ENCODE results near the gene ARHGAP4.
A peak's percentile ranks its signal among the peaks of the same experiment; 100 is the strongest.

Gene ARHGAP4

GRCh38 chrX:153903238-153903980, 22.7 kb downstream of the ARHGAP4 start:
- no peak for DNase-seq

DNA sequence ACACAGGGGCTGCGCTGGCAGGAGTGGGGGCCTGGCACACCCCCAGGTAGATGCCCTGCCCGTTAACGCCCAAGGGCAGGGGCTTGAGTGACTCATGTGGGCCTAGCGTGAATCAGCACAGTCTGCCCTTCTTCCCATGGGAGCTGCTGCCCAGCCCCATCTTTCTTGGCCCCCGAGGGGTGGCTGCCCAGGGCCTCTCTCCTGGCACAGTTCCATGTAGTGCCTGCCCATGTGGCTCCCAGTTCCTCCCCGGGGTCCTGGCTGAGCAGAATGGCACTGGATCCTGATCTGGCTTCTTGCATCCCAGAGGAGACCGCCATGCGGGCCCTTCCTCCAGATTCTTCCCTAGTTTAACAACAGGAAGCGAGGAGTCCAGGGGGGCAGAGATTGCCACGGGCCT, 23.7 kb downstream of the ARHGAP4 start:
- no peak for DNase-seq

DNA sequence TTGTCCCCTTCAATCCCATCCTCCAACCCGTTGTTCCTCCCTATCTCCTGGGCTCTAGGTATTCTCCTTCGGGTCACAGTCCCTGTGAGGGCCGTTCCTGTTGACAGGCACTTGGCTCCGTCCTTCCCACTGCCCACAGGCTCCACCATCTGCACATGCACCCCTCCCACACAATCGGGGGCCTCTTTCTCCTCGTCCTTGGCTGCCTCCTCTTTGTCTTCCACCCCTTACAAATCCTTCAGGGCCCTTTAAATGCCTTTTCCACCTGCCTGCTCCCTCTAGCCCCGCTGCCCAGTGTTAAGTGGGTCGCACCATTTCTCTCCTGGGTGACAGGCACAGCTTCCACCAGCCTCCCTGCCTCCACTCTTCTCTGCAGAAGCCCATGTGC, 24.3 kb downstream of the ARHGAP4 start:
- no peak for DNase-seq

- DNase-seq = peak; percentile 90
Measured at GRCh38 chrX:153900831-153901752, 25.0 kb downstream of the ARHGAP4 start.

- no peak for DNase-seq
Measured at GRCh38 chrX:153897899-153898298, 28.2 kb downstream of the ARHGAP4 start.

DNA sequence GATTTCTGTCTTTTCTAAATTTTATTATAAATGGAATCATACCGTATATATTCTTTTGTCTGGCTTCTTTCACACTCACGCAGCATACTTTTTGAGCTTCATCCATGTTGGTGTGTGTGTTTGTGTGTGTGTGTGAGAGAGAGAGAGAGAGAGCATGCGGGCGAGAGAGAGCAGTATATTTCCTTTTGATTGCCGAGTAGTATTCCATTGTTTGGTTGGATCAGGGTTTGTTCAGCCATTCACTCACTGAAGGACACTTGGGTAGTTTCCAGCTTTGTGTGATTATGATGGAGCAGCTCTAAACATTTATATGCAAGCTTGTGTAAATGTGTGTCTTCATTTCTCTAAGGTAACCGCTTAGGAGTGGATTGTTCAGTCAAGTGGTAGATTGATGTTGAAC, 36.9 kb downstream of the ARHGAP4 start:
- DNase-seq = peak; percentile 87

- DNase-seq = no peak
Measured at GRCh38 chrX:153888344-153888743, 37.7 kb downstream of the ARHGAP4 start.

DNA sequence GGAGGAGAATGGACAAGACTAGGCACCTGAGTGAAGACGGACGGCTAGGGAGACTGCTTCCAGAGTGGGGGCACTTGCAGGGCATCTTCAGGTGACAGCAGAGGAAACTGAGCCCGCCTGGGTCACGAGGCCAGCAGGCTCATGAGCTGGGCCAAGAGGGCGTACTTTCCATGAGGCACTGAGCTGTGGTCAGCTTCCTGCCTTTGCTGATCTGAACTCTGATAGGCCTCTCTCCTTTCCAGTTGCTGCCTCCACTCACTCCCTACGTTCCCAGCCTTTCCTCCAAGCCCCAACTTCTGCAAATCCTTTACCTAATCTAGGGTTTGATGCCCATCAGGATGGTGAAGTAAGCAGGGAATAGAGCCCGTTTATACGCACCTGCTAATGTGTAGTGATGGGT, 38.7 kb downstream of the ARHGAP4 start:
- DNase-seq = no peak

- no peak for DNase-seq
Measured at GRCh38 chrX:153886915-153887314, 39.1 kb downstream of the ARHGAP4 start.

DNA sequence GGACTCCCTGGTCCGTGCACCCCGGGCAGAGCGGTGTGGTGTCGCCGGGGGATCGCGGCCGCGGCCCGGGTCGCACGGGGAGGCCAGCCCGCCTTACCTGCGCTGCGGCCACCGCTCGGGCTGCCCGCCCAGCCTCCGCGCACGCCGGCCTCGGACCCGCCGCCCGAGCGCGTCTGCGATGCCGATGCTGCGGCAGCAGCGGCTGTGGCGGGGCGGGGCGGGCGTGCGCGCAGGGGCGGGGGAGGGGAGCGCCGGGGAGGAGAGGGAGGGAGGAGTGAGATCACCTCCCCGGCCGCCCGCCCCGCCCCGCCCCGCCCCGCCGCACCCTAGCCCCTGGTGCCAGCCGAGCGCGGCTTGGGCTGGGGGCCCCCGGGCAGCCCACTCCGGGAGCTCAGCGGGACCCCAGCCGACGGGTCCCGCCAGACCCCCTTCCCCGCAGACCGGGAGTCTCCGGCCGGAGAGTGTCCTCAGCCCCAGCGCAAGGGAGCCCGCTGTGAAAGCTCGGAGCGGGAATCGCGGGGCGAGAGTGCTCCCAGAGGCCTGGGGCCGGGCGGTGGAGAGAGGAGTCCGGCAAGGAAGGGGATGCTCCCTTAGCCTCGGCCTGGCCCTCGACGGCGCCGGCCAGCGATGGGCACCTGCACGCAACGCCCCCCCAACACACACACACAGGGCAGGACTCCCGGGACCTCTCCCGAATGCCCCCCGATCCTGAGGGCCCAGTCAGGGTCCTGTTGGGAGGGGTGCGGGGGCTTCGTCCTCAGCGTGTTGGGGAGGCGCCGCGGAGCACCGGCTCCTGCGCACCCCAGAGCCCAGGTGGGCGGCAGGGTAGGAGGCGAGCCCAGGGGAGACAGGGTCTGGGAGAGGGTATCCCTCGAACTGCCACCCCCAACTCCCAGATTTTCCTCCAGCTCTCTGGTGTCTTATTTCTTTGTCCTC, 39.8 kb downstream of the ARHGAP4 start, which contains the start of gene L1CAM:
Gene L1CAM, minus strand, starts transcription at position 206 of the 936 bp plus-strand sequence. CDS start 10,337 bp downstream, outside the sequence.
- DNase-seq = no peak

- DNase-seq = no peak
Measured at GRCh38 chrX:153885208-153885787, 40.8 kb downstream of the ARHGAP4 start.

DNA sequence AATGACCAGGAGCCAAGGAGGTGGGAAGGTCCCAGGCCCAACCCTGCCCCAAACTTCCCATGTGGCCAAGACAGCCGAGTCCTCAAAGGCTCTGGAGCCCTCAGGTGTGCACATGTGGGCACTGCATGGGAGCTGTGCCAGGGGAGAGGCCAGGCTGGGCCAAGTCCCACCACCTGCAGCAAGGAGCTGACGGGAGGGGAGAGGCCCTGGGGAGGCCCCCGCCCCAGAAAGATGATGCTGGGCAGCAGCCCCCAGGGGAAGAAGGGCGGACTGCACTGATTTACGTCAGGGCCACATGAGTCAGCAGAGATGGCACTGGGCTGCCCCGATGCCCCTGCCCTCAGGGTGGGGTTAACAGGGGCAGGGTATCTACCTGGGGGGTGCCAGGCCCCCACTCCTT, 41.5 kb downstream of the ARHGAP4 start:
- DNase-seq = no peak

DNA sequence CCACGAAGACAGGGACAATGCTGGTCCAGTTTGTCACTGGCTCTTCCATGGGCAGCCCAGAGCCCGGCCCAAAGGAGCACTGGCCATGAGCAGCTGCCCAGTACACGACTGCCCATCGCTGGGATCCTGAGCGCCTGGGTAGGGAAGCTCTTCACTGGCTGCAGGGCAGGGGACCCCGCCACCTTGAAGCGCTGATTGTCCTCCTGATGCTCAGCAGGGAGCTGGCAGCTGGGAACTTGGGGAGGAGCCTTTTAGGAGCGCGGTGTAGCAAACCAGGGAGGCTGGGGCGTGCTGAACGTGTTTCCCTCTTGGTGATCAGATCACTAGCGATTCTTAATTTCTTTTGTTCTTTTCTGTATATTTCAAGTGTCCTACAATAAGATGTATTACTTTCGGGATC, 41.9 kb downstream of the ARHGAP4 start:
- DNase-seq = no peak

DNA sequence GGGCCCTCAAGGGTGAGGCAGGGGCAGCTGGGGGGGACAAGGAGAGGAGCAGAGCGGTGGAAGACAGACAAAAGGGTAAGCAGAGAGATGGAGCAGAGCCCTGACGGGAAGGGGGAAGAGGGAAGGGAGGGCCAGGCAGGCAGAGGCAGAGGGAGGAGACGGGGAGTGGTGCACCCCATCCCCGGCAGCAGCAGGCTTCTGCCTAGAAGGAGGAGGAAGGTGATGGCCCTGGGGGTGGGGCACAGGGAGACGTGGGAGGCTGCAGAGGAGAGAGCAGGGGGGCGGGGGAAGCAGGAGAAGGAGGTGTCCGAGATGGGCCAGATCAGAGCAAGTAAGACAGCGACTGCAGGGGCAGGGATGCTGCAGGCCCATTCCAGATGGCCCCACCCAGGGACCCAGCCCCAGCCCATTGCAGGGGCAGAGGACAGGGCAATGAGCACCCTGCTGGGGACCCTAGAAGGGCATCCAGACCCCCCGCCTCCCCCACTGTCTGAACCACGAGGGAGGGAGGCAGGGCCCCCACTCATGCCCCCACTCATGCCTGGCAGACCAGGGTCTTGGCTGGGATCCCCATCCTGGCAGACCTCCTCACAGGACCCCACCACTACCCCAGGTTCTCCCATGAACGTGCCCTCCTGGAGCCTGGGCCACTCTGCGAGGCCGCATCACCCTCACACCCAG, 42.8 kb downstream of the ARHGAP4 start:
- DNase-seq = no peak

- no peak for DNase-seq
Measured at GRCh38 chrX:153882557-153882956, 43.5 kb downstream of the ARHGAP4 start.

- no peak for DNase-seq
Measured at GRCh38 chrX:153882086-153882498, 44.0 kb downstream of the ARHGAP4 start.

DNA sequence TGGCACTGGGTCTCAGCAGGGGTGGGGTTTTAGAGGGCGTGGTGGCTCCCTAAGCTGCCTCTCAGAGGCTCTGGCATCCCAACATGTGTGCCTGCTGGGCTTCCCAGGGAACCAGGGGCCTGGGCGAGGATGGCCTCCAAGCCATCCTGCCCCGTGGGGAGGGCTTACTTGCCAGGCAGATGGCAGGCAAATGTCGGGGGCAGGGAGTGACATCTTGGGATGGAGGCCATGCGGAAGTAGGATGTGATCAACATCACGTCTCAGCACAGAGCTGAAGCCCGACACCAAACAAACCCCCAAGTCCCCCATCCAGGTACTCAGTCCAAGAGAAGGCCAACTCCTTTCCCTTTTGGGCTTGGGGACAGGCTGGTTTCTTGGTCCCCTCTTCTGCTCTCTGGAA, 44.8 kb downstream of the ARHGAP4 start:
- DNase-seq = no peak

DNA sequence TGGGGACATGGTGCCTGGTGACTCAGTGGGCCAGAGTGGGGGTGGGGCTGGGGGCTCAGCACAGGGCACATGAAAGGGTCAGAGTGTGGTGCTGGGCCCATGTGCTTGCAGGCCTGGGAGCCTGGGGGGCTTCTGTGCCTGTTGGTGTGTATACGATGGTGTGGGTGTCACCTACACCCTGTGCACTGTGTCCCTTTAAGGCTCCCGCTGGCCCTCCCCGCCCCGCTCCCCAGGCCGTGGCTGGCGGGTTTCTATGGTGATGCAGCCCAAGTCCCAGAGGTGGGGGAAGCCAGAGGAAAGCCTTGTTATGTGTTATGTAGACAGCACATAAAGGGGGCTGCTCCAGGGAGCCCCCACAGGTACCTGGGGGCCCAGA, 45.6 kb downstream of the ARHGAP4 start:
- DNase-seq = no peak

GRCh38 chrX:153879741-153880439, 46.2 kb downstream of the ARHGAP4 start:
- no peak for DNase-seq

DNA sequence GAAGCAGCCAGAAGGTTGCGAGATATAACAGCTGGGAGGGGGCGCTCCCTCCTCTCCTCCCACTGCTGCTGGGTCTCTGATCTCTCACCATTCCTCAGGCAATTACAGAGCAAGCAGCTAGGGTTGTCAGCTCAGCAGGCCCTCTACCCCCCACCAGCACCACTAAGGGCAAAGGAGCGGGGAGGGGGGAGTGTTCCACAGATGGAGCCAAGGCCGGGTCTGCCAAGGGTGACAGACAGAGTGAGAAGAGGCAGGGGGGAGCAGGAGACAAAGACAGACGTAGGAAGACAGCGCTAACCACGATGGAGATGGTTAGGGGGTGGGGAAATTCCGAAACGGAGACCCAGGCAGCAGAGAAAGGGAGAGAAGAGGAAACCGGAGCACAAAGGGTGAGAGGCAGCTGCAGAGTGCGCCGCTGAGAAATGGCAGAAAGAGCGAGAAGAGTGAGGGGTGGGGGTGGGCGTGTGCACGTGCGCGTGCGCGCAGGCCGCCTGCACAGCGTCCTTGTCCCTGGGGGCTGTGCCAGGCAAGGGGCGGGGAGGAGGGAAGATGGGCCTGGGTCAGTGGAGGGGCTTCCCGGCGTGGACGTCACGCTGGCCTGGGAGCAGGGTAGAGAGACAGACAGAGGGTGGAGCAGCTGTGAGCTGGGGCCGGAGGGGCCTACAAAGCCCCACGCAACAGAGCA, 47.0 kb downstream of the ARHGAP4 start:
- DNase-seq = no peak

- no peak for DNase-seq
Measured at GRCh38 chrX:153878345-153878744, 47.7 kb downstream of the ARHGAP4 start.

All from DMS153 (cell line).